HepG2 (cell line): ENCODE data around the gene DDX6. TPM values are rescaled to one million over a fixed set of nuclear protein-coding genes. Genes with fewer than 3 reads are reported as not detected.

Source experiments
- AKAP8 ChIP-seq: sonication (generic); formaldehyde crosslinking; IDR thresholded peaks from 2 replicates; pipeline ENCODE4 v1.5.1; 2020; ENCODE audit warnings: mild to moderate bottlenecking, missing genetic modification reagents
- ATRX ChIP-seq: sonication (generic); formaldehyde crosslinking; IDR thresholded peaks from 2 replicates; pipeline ENCODE4 v1.4.0; 2020; ENCODE audit warnings: missing genetic modification reagents, borderline replicate concordance
- CBX2 ChIP-seq, 2 experiments: fragments of 200-600 bp in 1 of 2; sonication (generic); formaldehyde crosslinking in 1 of 2; IDR thresholded peaks; 2 replicates each; pipeline versions ENCODE4 v1.7.0 to v1.8.1; 2018 to 2022; ENCODE audit warnings: low read depth in 2 of 2, low read length in 1 of 2, mild to moderate bottlenecking in 1 of 2, missing genetic modification reagents in 1 of 2
- FUBP1 ChIP-seq: sonication (generic); formaldehyde crosslinking; IDR thresholded peaks from 2 replicates; pipeline ENCODE4 v1.5.1; 2020; ENCODE audit warnings: missing genetic modification reagents, mild to moderate bottlenecking, borderline replicate concordance
- GPBP1L1 ChIP-seq: sonication (generic); formaldehyde crosslinking; IDR thresholded peaks from 2 replicates; pipeline ENCODE4 v1.5.0; 2020; ENCODE audit warnings: mild to moderate bottlenecking, missing genetic modification reagents
- JUNB ChIP-seq: sonication (generic); formaldehyde crosslinking; IDR thresholded peaks from 2 replicates; pipeline ENCODE4 v1.8.0; 2022; ENCODE audit warnings: missing genetic modification reagents, mild to moderate bottlenecking, borderline replicate concordance
- MLXIP ChIP-seq: sonication (generic); formaldehyde crosslinking; IDR thresholded peaks from 2 replicates; pipeline ENCODE4 v1.9.0; 2021; ENCODE audit warnings: missing genetic modification reagents, borderline replicate concordance
- MYNN ChIP-seq: sonication (generic); formaldehyde crosslinking; IDR thresholded peaks from 2 replicates; pipeline ENCODE4 v1.4.0; 2020; ENCODE audit warnings: mild to moderate bottlenecking, low read depth, missing genetic modification reagents
- NFIB ChIP-seq: sonication (generic); formaldehyde crosslinking; IDR thresholded peaks from 2 replicates; pipeline ENCODE4 v1.9.0; 2021; ENCODE audit warnings: missing genetic modification reagents, mild to moderate bottlenecking, borderline replicate concordance
- SPEN ChIP-seq: sonication (generic); formaldehyde crosslinking; IDR thresholded peaks from 2 replicates; pipeline ENCODE4 v1.5.1; 2020; ENCODE audit warnings: low read depth, mild to moderate bottlenecking, missing genetic modification reagents
- TEAD3 ChIP-seq: optimal IDR thresholded peaks from 2 replicates; pipeline ENCODE3; 2016; ENCODE audit warnings: borderline replicate concordance
- ZBTB25 ChIP-seq: IDR thresholded peaks from 2 replicates; pipeline ENCODE4 v1.6.1; 2018; ENCODE audit warnings: missing genetic modification reagents
- ZC3H13 ChIP-seq: sonication (generic); formaldehyde crosslinking; IDR thresholded peaks from 2 replicates; pipeline ENCODE4 v1.8.1; 2023; ENCODE audit warnings: mild to moderate bottlenecking, missing genetic modification reagents, moderate library complexity
- ZMYM4 ChIP-seq: sonication (generic); formaldehyde crosslinking; IDR thresholded peaks from 2 replicates; pipeline ENCODE4 v1.8.1; 2023; ENCODE audit warnings: mild to moderate bottlenecking, missing genetic modification reagents
- ZNF143 ChIP-seq: sonication (generic); formaldehyde crosslinking; IDR thresholded peaks from 2 replicates; pipeline ENCODE4 v1.4.0; 2020; ENCODE audit warnings: missing genetic modification reagents
- ZNF180 ChIP-seq: sonication (generic); formaldehyde crosslinking; IDR thresholded peaks from 2 replicates; pipeline ENCODE4 v1.4.0; 2020; ENCODE audit warnings: low read depth, missing genetic modification reagents, borderline replicate concordance
- ZNF224 ChIP-seq: sonication (generic); formaldehyde crosslinking; IDR thresholded peaks from 2 replicates; pipeline ENCODE4 v1.5.0; 2020; ENCODE audit warnings: mild to moderate bottlenecking, missing genetic modification reagents
- ZNF451 ChIP-seq: sonication (generic); formaldehyde crosslinking; IDR thresholded peaks from 2 replicates; pipeline ENCODE4 v1.5.0; 2020; ENCODE audit warnings: mild to moderate bottlenecking, missing genetic modification reagents
- ZNF570 ChIP-seq: sonication (generic); formaldehyde crosslinking; IDR thresholded peaks from 2 replicates; pipeline ENCODE4 v1.4.0; 2020; ENCODE audit warnings: mild to moderate bottlenecking, missing genetic modification reagents, borderline replicate concordance
- ZNF616 ChIP-seq: sonication (generic); formaldehyde crosslinking; IDR thresholded peaks from 2 replicates; pipeline ENCODE4 v1.5.0; 2020; ENCODE audit warnings: low read depth, mild to moderate bottlenecking, missing genetic modification reagents
- ZNF674 ChIP-seq: sonication (generic); formaldehyde crosslinking; IDR thresholded peaks from 2 replicates; pipeline ENCODE4 v1.5.0; 2020; ENCODE audit warnings: low read depth, mild to moderate bottlenecking, missing genetic modification reagents
- ZNF75D ChIP-seq: sonication (generic); formaldehyde crosslinking; IDR thresholded peaks from 2 replicates; pipeline ENCODE4 v1.8.1; 2023; ENCODE audit warnings: missing genetic modification reagents, mild to moderate bottlenecking, borderline replicate concordance
- polyA plus RNA-seq, 8 experiments: library from polyadenylated mRNA; depleted of rRNA in 3 of 8; stranded (reverse) in 7 of 8; unstranded in 1 of 8; fragments of >200 nt; fragmentation: Illumina TruSeq in 4 of 8; extraction: Trizol in 4 of 8; gene quantifications; 2 replicates each; pipeline versions ENCODE4 v1.2.1 to v1.2.3, GENCODE V29; 2011 to 2016; ENCODE audit warnings: low read depth in 4 of 8, missing spikeins in 1 of 8, mixed read lengths in 1 of 8; ENCODE audit not compliant: insufficient read depth in 1 of 8
- total RNA-seq, 5 experiments: library from RNA; depleted of rRNA; stranded (reverse); fragments of >200 nt; fragmentation: Illumina TruSeq; extraction: Trizol; gene quantifications; 2 replicates each; pipeline ENCODE4 v1.2.3, GENCODE V29; 2016; ENCODE audit warnings: low read depth in 1 of 5

Gene DDX6
- total and polyA plus RNA-seq, 2 of the 13 experiments (the other 11 are each of a cell fraction or from before 2014, with no cell fraction given) = 20.9 to 59.2 TPM

GRCh38 chr11:118791111-118791960 is at the start of gene DDX6 (continued):
- no peak for TF ChIP-seq MLXIP (CRISPR knock-in tag)
- TF ChIP-seq ZNF616 (CRISPR knock-in tag) = no peak
- no peak for TF ChIP-seq ZBTB25
- 0 out of 2 replicates have a peak, but pooled peaks have one; percentile 13 for TF ChIP-seq ZNF75D (CRISPR knock-in tag)
- no peak for TF ChIP-seq ZNF570
- TF ChIP-seq NFIB (CRISPR knock-in tag) = no peak
- no peak for TF ChIP-seq ATRX (CRISPR knock-in tag)
- TF ChIP-seq ZNF674 = 0 out of 2 replicates have a peak, but pooled peaks have one; percentile 56
- no peak for TF ChIP-seq GPBP1L1 (CRISPR knock-in tag)
- TF ChIP-seq CBX2 (IDR thresholded peaks at IDR 0.05; ENCODE audit: low read depth, low read length) = no peak
- TF ChIP-seq CBX2 (CRISPR knock-in tag; IDR thresholded peaks at IDR 0.05; ENCODE audit: low read depth) = no peak
- 0 out of 2 replicates have a peak, but pooled peaks have one; percentile 34 for TF ChIP-seq ZNF224 (CRISPR knock-in tag)
- peak; percentile 8; the same call in 1 of the 2 replicates for TF ChIP-seq SPEN
- TF ChIP-seq FUBP1 (CRISPR knock-in tag) = no peak
- TF ChIP-seq TEAD3 (CRISPR knock-in tag) = no peak
- no peak for TF ChIP-seq JUNB
- TF ChIP-seq ZNF451 = no peak
- TF ChIP-seq ZC3H13 (CRISPR knock-in tag) = no peak
- TF ChIP-seq ZNF180 (CRISPR knock-in tag) = no peak
- no peak; the same call in 1 of the 2 replicates for TF ChIP-seq MYNN
- no peak for TF ChIP-seq ZNF143 (CRISPR knock-in tag)
- TF ChIP-seq ZMYM4 (CRISPR knock-in tag) = peak; percentile 40; the same call in 1 of the 2 replicates
- no peak for TF ChIP-seq AKAP8
